GM12878 (cell line): Measurements from ENCODE around the gene SH3BP5. TPM values are rescaled to one million over a fixed set of nuclear protein-coding genes. Genes with fewer than 3 reads are reported as not detected.

ENCODE experiments used
- ATF2 ChIP-seq: IDR thresholded peaks from 2 replicates; pipeline ENCODE4 v1.6.1; 2012; ENCODE audit warnings: low read length, inconsistent platforms
- CUX1 ChIP-seq: IDR thresholded peaks from 2 replicates; pipeline ENCODE4 v1.6.1; 2012; ENCODE audit warnings: improper control_type of control experiment, low read depth, low read length; ENCODE audit not compliant: insufficient replicate concordance
- MYB ChIP-seq: fragments of 150-350 bp; IDR thresholded peaks from 2 replicates; pipeline ENCODE4 v1.6.1; 2014; ENCODE audit warnings: mild to moderate bottlenecking, low read depth, low read length, borderline replicate concordance
- polyA plus RNA-seq, 11 experiments: library from polyadenylated mRNA; depleted of rRNA in 4 of 11; unstranded in 6 of 11; stranded (reverse) in 5 of 11; fragments of >200 nt; fragmentation: Nextera tagmentation in 4 of 11; fragmentation: Illumina TruSeq in 1 of 11; extraction: Ambion mirVana in 4 of 11; extraction: Trizol in 1 of 11; gene quantifications; 1 replicate in 1 of 11; 2 replicates in 10 of 11; pipeline versions ENCODE4 v1.2.1 to v1.2.3, GENCODE V29; 2011 to 2016; ENCODE audit warnings: inconsistent platforms in 2 of 11, missing spikeins in 2 of 11, low read depth in 1 of 11
- total RNA-seq, 4 experiments: library from RNA; depleted of rRNA in 3 of 4; stranded (reverse); fragments of >200 nt in 3 of 4; fragmentation: Illumina TruSeq in 1 of 4; extraction: Trizol in 1 of 4; gene quantifications; 2 replicates each; pipeline versions ENCODE4 v1.2.1 to v1.2.3, GENCODE V29; 2013 to 2021

The SH3BP5 gene
- total and polyA plus RNA-seq, 10 of the 15 experiments (the other 5 are each of a cell fraction or from before 2014, with no cell fraction given), result 14.9 to 87.5 (median 43.7) TPM

DNA sequence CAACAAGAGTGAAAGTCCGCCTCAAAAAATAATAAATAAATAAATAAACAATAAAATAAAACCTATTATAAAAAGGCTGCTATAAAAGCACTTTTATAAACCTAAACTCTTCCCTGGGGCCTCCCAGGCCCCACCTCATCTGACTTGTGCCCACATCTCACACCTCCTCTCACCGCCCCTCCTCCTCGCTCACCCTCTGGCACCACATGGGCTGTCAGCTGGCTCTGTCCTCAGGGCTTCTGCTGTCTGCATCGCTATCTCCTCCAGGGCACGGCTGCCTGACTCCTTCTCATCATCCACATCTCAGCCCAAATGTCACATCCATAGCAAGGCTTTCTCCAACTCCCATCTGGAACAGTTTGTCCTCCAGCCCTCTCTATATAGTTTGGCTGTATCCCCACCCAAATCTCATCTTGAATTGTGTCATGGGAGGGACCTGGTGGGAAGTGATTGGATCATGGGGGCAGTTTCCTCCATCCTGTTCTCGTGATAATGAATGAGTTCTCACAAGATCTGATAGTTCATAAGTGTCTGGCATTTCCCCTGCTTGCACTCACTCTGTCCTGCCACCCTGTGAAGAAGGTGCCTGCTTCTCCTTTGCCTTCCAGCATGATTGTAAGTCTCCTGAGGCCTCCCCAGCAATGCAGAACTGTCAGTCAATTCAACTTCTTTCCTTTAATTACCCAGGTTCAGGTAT lies 8.8 kb upstream of the SH3BP5 start (continued):
- TF ChIP-seq CUX1, result no peak
- TF ChIP-seq MYB, result no peak
- no peak for TF ChIP-seq ATF2
- TF ChIP-seq, all 136 proteins: peak for 0
